ENCODE results near the gene SLC7A11.

GRCh38 chr4:138140879-138141278 lies 101.3 kb downstream of the SLC7A11 start:
- TF ChIP-seq CTCF (conservative IDR thresholded peaks at IDR 0.05 in 1 of 2, IDR thresholded peaks at IDR 0.05 in 1 of 2; ENCODE audit: low read depth in 1 of 2, low read length in 2 of 2) (no peak), EZH2 (IDR thresholded peaks at IDR 0.05; ENCODE audit: low read length, missing control alignments) (no peak)
